ENCODE measurements around the gene PIM3.
"Not testable (repeated sequence)": the region's sequence is repeated elsewhere in the genome, so short reads cannot be mapped to it uniquely, and the experiment has no call there.

The PIM3 gene

DNA sequence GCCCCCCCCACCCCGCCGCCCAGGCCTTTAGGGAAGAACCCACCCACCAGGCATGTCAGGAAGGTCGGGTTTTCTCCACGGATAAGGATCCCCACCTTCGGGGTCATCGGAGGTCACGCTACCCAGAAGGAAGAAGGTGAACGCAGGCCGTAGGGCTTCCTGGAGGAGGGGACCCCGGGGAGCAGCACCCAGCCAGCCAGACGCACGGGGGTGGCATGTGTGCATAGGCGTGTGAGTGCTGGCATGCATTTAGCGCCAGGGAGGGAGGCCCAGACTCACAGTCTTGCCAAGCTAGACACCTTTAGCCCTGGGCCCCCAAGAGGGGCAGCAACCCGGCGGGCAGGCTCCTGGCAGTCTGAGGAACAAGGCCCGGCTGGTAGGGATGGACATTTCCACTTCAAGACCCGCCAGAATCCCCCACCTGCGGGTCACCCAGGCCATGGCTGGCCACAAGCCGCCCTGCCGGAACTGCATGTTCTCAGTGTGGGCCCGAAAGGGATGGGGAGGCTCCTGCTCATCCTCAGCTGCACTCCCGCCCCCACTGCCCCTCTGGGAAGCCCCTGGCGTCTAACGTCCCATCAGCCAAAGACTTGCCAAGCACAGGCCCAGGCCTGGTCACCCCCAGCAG is 16.7 kb upstream of the PIM3 start:
- no peak for DNase-seq (ENCODE audit: low spot score)

GRCh38 chr22:49944399-49944891 is 16.1 kb upstream of the PIM3 start:
- DNase-seq (ENCODE audit: low spot score): no peak

DNA sequence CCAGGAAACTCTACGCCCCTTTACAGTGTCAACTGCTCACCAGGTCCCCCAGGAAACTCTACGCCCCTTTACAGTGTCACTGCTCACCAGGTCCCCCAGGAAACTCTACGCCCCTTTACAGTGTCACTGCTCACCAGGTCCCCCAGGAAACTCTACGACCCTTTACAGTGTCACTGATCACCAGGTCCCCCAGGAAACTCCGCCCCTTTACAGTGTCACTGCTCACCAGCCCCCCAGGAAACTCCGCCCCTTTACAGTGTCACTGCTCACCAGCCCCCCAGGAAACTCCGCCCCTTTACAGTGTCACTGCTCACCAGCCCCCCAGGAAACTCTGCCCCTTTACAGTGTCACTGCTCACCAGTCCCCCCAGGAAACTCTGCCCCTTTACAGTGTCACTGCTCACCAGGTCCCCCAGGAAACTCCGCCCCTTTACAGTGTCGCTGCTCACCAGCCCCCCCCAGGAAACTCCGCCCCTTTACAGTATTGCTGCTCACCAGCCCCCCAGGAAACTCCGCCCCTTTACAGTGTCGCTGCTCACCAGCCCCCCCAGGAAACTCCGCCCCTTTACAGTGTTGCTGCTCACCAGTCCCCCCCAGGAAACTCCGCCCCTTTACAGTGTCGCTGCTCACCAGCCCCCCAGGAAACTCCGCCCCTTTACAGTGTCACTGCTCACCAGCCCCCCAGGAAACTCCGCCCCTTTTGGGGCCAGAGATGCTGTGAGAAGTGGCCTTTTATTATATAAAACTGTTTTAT is 15.4 kb upstream of the PIM3 start:
- not testable (repeated sequence) for DNase-seq (ENCODE audit: low spot score)

- DNase-seq (ENCODE audit: low spot score): no peak
Measured at GRCh38 chr22:49946612-49947295, 13.8 kb upstream of the PIM3 start.

DNA sequence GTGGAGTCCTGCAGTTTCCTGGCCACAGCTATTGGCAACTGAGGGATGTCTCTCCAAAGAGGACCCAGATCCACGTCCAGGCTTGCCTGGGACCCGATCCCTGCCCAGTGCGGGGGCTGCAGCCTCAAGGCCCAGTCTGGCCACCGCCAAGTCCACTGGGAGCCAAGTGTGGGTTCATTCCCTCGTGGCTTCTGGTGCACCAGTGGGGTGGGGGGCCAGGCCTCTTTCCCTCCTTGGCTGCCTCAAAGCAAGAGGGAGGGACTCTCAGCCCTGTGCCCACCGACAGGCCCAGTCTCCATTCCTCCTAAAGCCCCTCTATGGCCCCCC is 13.3 kb upstream of the PIM3 start:
- no peak for DNase-seq (ENCODE audit: low spot score)

DNA sequence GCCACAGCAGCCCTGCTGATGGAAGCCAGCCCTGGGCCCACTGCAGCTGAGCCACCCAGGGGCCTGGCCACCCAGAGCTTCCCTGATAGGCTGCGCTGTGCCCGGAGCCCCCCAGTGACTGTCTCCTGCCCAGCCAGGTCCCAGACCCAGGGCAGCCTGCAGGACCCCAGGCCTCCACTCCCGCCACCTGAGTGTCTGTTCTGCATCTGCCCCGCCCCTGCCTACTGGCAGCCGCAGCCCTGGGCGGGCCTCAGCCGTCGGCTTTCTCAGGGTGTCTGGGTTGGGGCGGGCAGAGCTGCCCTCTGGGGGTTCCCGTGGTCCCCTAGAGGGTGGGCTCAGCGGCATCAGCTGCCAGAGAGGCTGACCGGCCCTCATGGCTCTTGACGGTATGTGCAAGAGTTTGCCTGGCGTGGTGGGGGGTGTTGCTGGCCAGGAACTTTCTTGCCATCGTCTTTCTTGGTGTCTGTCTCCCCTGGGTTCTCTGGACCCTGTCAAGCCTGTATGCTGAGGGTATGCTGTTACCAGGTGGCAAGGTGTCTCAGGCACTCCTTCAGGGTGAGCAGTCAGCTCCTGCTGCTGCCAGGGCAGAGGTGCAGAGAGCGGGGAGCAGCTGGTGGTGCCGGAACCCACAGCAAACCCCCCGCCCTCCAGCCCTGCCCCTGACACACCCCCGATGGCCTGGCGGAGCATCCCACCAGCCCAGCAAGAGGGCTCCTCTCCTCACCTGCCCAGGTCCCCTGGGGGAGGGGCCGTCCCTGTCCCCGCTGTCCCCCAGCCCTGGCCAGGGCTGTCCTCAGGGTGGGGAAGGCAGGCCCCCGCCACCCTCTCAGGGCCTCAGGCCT is 12.2 kb upstream of the PIM3 start:
- no peak for DNase-seq (ENCODE audit: low spot score)

DNA sequence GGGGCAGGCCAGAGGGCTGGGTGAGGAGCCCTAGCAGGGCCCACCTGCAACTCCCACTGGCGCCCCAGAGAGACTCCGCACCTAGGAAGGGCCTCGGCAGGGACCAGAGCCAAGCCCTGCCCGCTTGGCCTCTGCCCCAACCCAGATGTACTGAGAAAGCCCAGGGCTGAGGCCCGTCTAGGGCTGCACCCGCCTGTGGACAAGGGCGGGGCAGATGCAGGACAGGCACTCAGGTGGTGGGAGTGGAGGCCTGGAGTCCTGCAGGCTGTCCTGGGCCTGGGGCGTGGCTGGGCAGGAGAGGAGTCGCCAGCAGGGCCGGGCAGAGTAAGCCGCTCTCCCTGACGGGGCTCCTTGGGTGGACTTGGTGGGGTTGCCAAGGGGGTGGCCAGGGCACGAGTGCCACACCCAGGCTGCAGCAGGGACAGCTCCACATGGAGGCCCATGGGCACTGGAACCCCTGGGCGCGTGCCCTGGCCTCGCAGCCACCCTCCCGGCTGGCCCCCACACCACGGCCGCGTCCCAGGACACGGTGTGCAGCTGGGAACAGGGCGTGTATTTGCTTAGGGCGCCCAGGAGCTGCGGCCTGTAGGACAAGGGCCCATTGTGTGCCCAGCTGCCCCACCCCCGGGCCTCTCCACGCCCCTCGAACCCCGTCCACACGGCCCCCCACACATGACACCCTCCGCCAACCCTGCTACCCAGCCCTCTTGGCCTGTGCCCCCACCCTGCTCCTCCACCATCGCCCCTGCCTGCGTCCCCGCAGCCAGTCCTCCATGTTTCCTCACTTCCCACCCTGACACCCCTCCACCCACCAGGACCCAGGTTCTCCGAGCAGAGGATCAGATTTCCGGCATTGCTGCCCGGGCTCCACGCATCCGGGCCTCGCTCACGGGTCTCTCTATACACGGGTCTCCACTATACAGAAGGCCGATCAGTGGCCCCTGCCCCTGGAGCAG is 11.3 kb upstream of the PIM3 start:
- no peak for DNase-seq (ENCODE audit: low spot score)

- DNase-seq (ENCODE audit: low spot score): no peak
Measured at GRCh38 chr22:49949914-49950292, 10.7 kb upstream of the PIM3 start.

DNA sequence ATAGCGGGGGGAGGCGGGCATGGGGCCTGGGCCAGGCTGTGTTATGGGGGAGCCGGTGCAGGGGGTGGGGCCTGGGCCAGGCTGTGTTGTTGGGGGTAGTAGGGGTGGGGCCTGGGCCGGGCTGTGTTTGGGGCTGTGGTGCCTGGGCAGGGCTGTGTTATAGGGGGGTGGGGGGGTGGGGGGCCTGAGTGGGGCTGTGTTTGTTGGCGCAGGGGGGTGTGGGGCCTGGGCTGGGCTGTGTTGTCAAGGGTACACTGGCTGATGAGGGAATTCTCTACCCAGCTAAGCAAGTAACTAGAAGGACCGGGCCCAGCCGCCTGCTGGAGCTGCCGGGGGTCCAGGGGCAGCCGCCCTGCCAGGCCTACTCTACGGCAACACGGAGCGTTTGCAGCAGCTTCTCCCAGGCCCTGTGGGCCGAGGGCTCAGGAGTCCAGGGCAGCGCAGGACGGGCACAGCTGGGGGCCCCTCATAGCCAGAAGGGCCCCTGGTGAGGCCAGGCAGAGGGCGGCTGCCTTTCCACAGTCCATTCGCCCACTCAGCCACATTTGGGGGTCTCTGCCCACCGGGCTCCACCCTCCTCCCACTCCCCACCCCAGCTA is 10.1 kb upstream of the PIM3 start:
- DNase-seq (ENCODE audit: low spot score): no peak

- no peak for DNase-seq (ENCODE audit: low spot score)
Measured at GRCh38 chr22:49951000-49951677, 9.4 kb upstream of the PIM3 start.

- no peak for DNase-seq (ENCODE audit: low spot score)
Measured at GRCh38 chr22:49951678-49951985, 8.9 kb upstream of the PIM3 start.

- no peak for DNase-seq (ENCODE audit: low spot score)
Measured at GRCh38 chr22:49951986-49952896, 8.3 kb upstream of the PIM3 start.

GRCh38 chr22:49953027-49953679 is 7.4 kb upstream of the PIM3 start:
- no peak for DNase-seq (ENCODE audit: low spot score)

DNA sequence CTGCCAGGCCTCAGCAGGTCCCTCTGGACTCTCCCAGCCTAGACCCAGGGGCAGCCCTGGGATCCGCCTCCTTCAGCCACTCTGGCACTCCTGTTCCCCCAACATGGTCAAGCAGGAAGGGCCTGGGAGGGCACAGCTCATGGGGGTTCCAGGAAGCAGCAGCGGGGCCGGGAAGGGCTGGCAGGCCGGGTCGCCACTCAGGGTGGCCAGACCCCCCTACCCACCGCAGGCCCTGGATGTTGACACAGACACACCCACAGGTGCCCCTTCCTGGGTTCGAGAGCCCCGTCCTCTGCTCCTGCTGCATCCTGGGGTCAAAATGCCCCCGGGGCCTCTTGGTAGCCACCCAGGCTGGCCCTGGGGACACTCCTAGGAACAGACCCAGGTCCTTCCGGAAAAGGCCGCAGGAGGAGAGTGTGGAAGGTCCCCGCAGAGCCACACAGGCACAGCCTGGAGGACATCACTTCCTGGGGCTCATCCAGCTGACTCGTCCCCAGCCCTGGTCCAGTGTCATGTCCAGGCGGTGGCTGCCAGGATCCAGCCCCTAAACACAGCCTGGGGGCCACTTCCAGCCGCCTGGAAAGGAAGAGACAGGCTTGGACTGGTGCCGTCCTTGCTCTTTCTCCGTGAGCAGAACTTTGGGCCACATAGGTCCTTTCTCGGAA is 6.8 kb upstream of the PIM3 start:
- no peak for DNase-seq (ENCODE audit: low spot score)

- no peak for DNase-seq (ENCODE audit: low spot score)
Measured at GRCh38 chr22:49954354-49954753, 6.2 kb upstream of the PIM3 start.

- DNase-seq (ENCODE audit: low spot score): no peak
Measured at GRCh38 chr22:49954991-49955580, 5.5 kb upstream of the PIM3 start.

- DNase-seq (ENCODE audit: low spot score): no peak
Measured at GRCh38 chr22:49955581-49956417, 4.8 kb upstream of the PIM3 start.
